GM20431 (cell line): Measurements from ENCODE around the gene CCDC88C.

Experiments used
- in situ Hi-C: fragments of 300-500 bp; cut with MseI, MboI; formaldehyde crosslinking; loops from one replicate; pipeline ENCODE4 v1.15.0; 2020; ENCODE audit warnings: low sequenced_read_pairs; ENCODE audit not compliant: unreplicated experiment

CCDC88C gene

DNA sequence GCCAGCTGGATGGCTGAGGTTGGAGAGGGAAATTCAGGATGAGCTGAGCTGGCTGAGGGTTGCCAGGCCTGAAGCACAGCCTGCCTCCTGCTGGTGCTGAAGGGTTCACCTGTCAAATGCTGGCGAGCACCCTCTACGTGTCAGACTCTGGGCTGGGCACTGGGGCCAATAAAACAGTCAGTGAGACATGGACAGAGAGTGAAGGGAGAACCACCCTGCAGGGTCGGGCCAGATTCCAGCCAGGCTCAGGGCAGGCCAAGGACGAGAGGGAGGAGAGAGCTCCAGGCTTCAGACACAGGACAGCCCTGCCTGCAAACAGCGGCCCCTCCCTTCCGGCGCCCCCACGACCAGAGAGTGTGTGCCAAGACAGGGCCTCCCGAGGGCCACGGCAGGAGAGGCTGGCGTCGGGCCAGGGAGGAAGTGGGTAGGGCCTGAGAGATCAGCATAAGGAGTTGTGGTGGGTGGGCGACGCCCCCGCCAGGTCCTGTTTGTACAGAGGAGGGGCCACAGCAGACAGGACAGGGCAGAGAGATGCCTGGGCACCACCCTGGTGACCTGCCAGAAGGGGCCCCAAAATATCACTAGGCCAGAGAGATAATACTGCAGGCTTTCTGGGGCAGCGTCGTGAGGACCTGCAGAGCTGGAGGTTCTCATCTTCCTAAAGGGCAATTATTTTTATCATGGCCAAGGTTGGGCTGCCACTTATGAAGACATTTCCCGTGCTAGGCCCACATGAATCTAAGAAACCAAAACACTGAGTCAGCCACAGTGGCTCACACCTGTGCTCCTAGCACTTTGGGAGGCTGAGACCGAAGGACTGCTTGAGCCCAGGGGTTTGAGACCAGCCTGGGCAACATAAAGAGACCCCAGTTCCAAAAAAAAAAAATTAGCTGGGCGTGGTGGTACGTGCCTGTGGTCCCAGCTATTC lies 100.0 kb downstream of the CCDC88C start:
- in situ Hi-C loops, result loop anchor here (10.0 kb wide), 1 partner anchor 107 kb away; no protein-coding TSS in a partner anchor

DNA sequence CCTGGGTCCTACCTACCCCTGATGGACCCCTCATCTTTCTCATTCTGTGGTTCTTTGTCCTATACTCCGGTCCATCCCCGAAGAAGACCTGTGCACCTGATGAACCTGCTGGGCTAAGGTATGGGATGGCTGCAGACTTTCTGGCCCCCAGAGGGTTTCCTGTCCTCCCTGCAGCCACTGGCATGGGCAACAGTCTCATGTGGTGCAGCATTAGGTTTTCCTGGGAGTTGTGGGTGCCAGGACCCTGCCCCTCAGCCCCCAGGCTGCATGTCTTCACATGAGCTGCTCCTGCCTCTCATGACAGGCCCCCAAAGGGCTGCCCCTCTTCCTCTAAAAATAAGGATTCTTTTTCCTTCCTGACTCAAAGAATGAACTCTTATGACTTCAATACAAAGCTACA lies 100.9 kb downstream of the CCDC88C start:
- in situ Hi-C loops, result loop anchor here (10.0 kb wide), 1 partner anchor 108 kb away; no protein-coding TSS in a partner anchor

DNA sequence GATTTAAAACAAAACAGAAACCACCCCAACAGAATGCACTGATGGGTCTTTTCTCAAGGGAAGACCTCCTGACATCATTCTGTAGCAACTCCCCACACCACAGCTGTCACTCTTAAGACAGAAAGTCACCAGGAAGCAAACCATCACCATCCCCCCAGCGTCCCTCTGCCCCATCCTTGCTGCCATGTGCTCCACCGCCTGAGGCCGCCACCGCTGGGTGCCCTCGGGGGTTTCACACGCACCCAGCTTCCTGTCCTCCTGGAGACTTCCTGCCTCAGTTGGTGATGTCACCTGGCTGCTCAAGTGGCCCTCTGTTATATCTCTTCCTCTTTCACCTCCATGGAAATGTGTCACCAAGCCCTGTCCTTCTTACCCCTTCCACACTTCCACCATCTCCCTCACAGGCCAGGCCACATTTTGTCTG lies 101.8 kb downstream of the CCDC88C start:
- in situ Hi-C loops, result loop anchor here (10.0 kb wide), 1 partner anchor 109 kb away; no protein-coding TSS in a partner anchor

DNA sequence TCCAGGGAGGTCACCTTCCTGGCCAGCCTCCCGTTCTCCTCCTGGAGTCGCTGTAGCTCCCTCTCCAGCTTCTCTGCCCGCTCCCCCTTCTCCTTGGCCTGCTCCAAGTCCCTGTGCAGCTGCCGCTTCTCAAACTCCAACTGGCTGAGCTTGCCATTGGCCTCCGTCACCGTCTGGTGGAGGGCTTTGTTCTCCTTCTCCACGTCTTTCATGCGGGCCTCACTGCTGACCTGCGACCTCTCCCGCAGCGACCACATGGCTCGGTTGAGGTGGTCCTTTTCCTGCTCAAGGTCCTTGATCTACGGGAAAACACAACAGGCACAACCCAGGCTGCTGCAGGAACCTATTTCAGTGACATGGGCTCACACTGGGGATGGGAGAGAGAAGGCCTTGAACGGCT lies 103.8 kb downstream of the CCDC88C start:
- in situ Hi-C loops, result loop anchor here (10.0 kb wide), 1 partner anchor 111 kb away; no protein-coding TSS in a partner anchor

DNA sequence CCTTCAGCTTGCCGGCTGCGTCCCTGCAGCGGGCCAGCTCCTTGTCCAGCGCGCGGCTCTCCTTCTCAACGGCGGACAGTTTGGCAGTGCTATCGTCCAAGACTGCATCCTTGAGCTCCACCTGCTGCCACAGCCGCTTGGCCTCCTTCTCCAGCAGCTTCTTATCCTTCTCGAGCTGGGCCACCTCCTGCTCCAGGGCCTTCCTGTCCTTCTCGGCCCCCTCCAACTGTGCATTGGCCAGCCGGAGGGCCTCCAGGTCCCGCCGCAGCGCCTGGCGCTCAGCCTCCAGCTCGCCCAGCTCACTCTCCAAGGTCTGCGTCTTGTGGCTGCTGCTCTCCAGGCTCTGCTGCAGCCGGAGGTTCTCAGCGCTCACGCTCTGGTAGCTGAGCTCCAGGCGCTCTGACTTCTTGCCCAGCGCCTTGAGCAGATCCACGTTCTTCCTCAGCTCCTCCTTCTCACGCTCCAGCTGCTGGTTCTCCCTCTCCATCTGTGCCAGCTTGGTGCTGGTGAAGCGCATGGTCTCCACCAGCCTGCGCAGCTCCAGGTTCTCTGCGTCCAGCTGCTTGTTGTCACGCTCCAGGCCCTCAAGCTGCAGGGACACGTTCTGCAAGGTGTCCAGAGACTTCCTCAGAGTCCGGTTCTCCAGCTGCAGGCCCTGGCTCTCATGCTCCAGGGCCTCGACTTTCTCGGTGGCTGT lies 104.3 kb downstream of the CCDC88C start:
- in situ Hi-C loops, result loop anchor here (10.0 kb wide), 1 partner anchor 111 kb away; no protein-coding TSS in a partner anchor

DNA sequence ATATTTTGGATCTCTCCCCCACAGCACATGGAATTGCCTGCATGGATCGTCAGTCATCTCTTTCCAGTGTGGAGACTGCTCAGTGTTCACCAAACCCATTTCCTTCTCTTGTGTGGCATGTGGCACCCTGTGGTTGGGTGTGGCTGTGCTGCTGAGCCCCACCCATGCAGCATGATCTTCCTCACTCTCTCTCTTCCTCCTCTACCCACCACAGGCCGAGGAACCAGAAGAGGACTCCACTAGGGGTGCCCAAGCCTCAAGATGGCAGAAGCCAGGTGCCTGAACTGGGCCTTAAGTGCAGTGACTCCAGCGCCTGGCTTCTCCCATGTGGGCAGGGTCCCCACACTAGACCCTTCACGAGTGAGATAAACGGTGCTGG lies 106.3 kb downstream of the CCDC88C start:
- in situ Hi-C loops, result loop anchor here (10.0 kb wide), 1 partner anchor 114 kb away; no protein-coding TSS in a partner anchor

DNA sequence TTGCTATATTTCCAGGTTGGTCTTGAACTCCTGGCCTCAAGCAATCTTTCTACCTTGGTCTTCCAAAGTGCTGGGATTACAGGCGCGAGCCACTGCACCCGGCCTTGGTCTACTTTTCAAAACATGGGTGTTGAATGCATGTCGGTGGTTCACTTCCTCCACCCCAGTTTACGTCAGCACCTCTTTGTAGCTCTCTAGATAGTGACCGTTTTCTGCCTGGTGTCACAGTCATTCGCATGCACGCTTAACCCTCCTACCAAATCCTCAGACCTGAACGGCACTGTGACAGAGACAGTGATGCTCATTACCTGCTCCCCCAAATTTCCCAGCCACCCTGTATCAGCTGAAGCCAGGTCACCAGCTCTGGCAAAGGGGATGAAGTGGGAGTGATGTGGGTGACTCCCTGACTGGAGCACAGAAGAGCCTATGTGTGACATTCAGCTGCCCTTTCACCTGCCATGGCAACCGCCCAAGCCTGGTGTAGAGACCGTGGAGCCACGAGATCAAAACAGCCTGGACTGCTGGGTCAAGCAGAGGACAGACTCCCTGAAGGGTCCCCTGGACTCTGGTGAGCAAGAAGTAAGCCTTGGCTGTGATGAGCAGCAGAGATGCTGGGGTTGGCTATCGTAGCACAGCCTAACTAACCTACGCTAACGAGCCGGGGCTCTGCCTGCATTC lies 106.9 kb downstream of the CCDC88C start:
- in situ Hi-C loops, result loop anchor here (10.0 kb wide), 1 partner anchor 114 kb away; no protein-coding TSS in a partner anchor

DNA sequence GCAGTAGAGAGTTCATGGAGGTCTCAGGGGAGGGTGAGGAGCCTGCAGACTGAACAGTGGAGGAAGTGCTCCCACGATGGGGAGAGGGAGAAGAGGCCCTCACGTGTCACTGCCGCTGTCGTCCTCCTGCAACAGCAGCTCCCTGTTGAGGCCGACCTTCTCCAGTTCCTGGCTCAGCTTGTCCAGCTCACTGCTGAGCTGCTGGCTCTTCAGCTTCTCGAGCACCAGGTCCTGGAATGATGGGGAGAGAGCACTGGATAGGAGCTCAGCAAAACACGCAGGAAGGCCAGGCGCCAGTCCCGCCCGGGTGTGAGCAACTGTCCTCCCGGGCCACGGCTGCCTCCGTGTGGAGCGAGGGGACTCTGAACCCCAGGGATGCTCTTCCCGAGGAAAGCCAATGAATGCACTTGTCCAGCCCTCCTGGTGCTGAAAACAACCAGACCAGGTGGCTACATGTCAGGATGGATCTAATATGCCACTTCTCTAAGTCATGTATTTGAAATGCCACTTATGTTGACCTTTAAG lies 107.8 kb downstream of the CCDC88C start:
- in situ Hi-C loops, result loop anchor here (10.0 kb wide), 1 partner anchor 115 kb away; no protein-coding TSS in a partner anchor

DNA sequence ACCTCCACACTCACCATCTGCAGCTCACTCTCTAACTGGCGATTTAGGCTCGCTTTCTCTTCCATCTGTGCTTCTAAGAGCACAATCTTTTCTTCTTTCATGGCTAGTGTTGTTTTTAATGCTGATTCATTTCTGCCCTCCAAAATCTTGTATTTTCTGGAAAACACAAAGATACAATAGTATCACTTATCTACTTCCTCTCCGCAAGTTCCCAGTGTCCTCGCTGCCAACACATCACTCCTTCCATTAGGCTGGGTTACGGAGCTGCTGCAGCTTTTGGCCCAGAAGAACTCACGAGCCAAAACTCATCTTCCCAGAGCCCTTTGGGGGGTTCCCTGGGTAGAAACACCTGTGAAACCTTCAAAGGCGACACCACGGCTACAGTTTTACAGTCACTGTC lies 109.3 kb downstream of the CCDC88C start:
- in situ Hi-C loops, result no loop called here

DNA sequence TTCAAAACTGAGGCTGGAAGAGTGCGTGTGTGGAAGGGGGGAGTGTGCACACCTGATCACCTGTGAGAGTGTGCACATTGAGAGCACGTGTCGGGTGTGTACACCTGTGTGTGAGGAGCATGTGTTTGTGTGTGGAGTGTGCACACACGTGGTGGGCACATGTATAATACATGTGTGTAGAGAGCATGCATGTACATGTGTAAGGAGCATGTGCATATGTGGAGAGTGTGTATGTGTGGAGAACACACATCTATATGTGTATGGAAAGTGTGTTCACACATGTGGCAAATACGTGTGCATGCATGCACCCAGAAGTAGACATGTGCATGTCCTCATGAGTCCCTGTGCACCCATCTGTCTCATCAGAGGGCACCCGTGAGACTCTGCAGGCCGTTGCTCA lies 110.0 kb downstream of the CCDC88C start:
- in situ Hi-C loops, result no loop called here

DNA sequence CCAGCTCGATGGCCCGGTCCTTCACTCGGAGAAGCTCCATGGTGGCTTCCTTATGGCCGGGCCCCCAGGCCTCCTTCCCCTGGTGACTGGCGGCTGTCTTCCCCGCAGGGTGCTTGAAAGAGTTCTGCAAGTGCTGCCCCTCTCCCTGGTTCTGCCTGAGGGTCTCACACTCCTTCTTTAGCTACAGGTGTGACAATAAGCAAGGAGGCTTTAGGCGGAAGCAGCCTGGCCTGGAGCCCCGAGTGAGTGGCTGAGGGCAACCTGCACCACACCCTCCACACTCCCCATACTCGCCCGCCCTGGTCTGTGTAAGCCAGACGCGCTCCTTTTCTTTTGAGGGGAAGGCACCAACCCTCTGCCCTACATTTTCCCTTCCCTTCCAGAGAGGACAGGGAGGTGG lies 110.6 kb downstream of the CCDC88C start:
- in situ Hi-C loops, result no loop called here

DNA sequence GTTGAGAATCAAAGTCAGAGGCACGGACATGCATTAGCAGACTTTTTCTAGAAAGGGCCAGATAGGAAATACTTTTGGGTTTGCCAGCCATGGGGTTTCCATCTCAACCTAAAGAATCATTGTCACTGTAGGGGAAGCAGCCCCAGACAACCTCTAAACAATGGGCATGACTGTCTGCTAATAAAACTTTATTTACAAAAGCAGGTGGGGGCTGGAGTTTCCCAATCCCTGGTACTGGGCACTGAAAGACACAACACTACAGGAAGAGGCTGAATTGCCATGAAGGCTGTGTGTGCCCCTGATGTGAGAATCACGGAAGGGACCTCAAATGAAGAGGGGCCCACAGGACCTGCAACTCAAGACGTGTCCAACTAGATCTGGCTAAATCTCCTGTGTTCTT lies 111.1 kb downstream of the CCDC88C start:
- in situ Hi-C loops, result no loop called here

DNA sequence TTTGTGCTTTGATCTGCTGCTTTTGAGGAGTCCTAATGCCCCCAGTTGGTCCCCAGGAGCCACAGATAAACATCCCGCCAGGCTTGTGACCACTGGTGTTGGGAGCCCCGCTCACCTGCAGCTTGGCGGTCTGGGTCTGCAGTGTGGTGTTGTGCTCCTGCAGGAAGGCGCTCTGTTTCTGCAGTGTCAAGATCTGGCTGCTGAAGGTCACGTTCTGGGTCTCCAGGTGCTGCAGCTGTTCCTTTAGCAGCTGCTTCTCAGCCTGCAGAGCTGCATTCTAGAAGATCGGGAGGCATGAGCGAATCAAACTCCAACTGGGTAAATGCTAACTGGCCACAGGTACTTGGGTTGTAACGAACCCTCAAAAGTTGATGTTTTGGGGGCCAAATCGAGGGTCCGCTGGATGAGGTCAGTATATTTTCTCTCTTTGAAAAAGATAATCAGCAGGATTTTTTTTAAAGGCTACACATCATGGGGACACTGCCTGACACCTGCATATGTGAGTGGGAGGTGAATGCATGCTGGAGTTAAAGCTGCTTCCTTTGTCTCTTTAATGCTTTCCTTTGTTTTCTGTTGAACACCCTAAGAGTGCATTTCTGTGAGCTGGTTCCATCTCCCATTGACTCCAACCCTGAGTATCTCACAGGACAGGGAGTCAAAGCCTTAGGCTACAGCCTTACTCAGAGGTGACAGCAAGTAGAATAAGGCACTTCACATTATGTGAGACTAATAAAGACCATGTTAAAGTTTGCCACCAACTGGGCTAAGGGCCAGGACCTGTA lies 111.8 kb downstream of the CCDC88C start:
- in situ Hi-C loops, result no loop called here

DNA sequence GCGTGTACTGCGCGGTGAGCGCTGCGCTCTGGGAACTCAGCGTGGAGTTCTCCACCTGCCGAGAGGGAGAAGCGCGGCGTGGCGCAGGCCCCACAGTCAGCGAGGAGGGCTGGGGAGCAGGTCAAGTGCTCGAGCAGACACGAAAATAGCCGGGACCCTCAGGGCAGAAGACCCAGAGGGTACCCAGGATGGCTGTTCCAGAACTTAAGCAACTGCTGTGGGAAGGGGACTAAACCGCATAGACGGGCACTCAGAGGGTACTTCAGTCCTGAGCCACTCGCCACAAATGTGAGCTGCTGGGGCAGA lies 113.7 kb downstream of the CCDC88C start:
- in situ Hi-C loops, result no loop called here

DNA sequence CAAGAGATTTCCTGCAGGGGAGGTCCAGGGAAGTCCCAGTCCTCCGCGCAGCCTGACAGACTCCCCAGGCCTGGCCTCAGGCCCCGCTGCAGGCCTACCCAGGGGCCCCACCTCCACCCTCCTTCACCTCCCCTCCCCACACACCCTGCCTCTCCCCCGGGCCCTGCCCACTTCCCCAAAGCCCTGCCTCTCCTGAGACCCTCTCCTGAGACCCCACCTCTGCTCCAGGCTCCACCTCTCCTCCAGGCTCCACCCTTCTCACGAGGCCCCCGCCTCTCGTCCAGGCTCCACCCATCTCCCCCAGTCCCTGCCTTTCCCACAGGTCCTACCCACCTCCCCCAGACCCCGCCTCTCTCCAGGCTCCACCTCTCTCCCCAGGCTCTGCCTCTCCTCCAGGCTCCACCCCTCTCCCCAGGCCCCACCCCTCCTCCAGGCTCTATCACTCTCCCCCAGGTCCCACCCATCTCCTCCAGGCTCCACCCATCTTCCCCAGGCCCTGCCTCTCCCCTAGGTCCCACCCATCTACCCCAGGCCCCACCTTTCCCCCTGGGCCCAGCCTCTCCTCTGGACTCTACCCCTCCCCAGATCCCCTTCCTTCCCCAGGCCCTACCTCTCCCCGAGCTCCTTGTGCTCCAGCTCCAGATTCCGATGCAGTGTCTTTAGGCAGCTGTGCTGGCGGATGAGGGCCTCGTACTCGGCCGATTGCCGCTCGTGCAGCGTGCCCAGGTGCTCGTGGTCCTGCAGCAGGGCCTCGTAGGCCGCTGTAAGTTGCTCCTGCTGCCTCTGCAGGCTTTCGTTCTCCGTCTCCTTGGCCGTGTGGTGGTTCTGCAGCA lies 114.3 kb downstream of the CCDC88C start:
- in situ Hi-C loops, result no loop called here

DNA sequence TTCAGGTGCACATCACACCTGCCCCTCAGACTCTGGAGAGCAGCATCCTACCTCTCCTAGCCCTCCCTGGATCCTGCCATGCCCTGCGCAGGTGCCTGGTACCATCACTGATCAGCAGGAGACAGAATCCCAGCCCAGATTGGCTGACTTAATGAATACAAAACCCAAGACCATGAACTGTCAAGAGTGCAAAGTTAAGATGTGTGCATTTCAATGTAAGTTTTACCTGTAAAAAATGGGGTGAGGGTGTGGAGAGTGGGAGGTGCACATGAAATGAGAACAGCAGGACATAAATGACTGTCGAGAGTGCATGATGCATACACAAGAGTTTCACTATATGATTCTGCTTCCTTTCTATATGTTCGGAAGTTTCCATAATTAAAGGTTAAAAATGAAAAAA lies 115.2 kb downstream of the CCDC88C start:
- in situ Hi-C loops, result no loop called here

DNA sequence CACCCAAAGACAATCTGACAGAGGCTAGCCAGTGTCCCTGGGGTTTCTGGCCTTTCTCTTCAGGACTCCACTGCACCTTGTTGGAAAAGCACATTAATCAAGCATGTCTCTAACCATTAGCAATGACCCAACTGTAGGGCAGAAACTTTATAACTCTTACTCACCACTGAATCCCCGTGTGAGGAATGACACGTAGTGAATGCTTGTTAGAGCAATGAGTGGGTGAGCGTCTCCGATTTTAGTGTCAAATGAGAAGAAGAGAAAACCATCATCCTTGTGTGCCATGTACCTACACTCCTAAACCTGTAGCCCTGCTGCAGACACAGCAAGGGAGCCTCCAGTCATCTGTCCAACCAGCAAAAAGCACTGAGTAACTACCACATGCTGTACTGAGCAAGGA lies 116.7 kb downstream of the CCDC88C start:
- in situ Hi-C loops, result no loop called here

DNA sequence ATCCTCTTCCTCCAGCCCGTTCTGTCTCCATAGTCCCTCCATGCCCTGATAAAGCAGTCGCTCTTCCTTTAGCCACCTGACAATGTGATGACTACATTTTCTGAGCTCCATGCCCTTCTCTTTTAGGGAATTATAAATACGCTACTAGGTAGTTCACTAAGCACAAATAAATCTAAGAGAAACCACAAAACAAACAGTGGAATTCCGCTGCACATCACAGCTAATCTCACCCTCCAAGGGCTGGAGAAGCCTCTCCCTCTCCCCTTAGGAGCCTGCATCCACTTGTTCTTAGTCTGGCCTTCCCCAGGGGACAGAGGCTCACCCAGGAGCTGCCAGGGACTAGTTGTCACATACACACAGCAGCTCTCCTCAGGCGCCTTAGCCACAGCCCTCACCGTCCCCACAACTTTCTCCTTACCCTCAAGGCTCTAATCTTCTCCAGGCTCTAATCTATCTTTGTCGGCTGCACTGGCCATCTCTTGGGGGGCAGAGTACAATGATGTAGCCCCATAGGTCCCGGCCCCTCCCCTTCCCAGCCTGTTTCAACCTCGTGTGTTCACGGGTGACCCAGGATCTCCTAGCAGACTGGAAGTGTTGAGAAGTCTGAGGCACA lies 117.2 kb downstream of the CCDC88C start:
- in situ Hi-C loops, result no loop called here
